ENCODE data around the gene SHOX.

GRCh38 chrX:683576-683975 lies 53.0 kb downstream of the SHOX start:
- TF ChIP-seq CTCF (IDR thresholded peaks at IDR 0.05): no peak
- no peak for TF ChIP-seq POLR2A (IDR thresholded peaks at IDR 0.05)

All from thyroid gland (tissue), 4 donors.